H1 (cell line): Measurements from ENCODE around the gene SLC38A10. TPM values are rescaled to one million over a fixed set of nuclear protein-coding genes. Genes with fewer than 3 reads are reported as not detected.

Source experiments
- CTCF ChIA-PET: fragments of 300-600 bp; sonication (Branson Sonifier 250); formaldehyde crosslinking; loops from one replicate; lab custom pipeline; 2021; ENCODE audit not compliant: partially characterized antibody; lab: Charles Lee
- POLR2A ChIA-PET: fragments of 300-600 bp; sonication (Branson Sonifier 250); formaldehyde crosslinking; loops from one replicate; lab custom pipeline; 2021; ENCODE audit warnings: inconsistent platforms; ENCODE audit not compliant: partially characterized antibody; lab: Charles Lee
- DNase-seq, 2 experiments: peaks; one replicate each; pipeline versions ENCODE4 v3.0.0 to v3.0.0-alpha.2; 2010 to 2022; ENCODE audit warnings: low spot score in 2 of 2, low read depth in 1 of 2, mixed read lengths in 1 of 2
- FAIRE-seq: peaks from 2 replicates; lab custom pipeline; 2011; peaks lifted over from hg19 to GRCh38; lab: Jason Lieb, UNC
- H2AFZ ChIP-seq: 2 replicates; pipeline ENCODE4 v1.8.1; 2012; ENCODE audit warnings: low read length, inconsistent platforms
- H2AK5ac ChIP-seq: 2 replicates; pipeline ENCODE4 v1.6.1; 2013; ENCODE audit warnings: low read depth, low read length
- H2BK120ac ChIP-seq: replicated peaks from 2 replicates; pipeline ENCODE3; 2013; ENCODE audit warnings: low read depth, low read length, inconsistent platforms
- H2BK12ac ChIP-seq: 2 replicates; pipeline ENCODE4 v1.6.1; 2013; ENCODE audit warnings: low read depth, low read length
- H2BK15ac ChIP-seq: 2 replicates; pipeline ENCODE4 v1.6.1; 2013; ENCODE audit warnings: low read length
- H2BK20ac ChIP-seq: 2 replicates; pipeline ENCODE4 v1.6.1; 2013; ENCODE audit warnings: low read length
- H2BK5ac ChIP-seq: 2 replicates; pipeline ENCODE4 v1.6.1; 2013; ENCODE audit warnings: low read depth, low read length
- H3K14ac ChIP-seq: 2 replicates; pipeline ENCODE4 v1.6.1; 2013; ENCODE audit warnings: inconsistent platforms; ENCODE audit not compliant: insufficient read length
- H3K18ac ChIP-seq: 2 replicates; pipeline ENCODE4 v1.6.1; 2013; ENCODE audit warnings: low read length; ENCODE audit errors: extremely low read depth
- H3K23ac ChIP-seq: 2 replicates; pipeline ENCODE4 v1.6.1; 2013; ENCODE audit warnings: inconsistent platforms; ENCODE audit not compliant: insufficient read length
- H3K23me2 ChIP-seq: 2 replicates; pipeline ENCODE4 v1.6.1; 2013; ENCODE audit warnings: low read depth, low read length
- H3K27ac ChIP-seq: 2 replicates; pipeline ENCODE4 v1.6.1; 2011; ENCODE audit warnings: low read depth, low read length, inconsistent platforms
- H3K27me3 ChIP-seq, 4 experiments: replicated peaks in 1 of 4; 1 replicate in 1 of 4; 2 replicates in 3 of 4; pipeline versions ENCODE4 v1.6.1 to v1.8.1; 2011 to 2013; ENCODE audit warnings: low read length in 3 of 4, mild to moderate bottlenecking in 3 of 4, inconsistent platforms in 2 of 4, mixed read lengths in 2 of 4, moderate library complexity in 1 of 4; ENCODE audit not compliant: control insufficient read depth in 3 of 4, insufficient read depth in 3 of 4; ENCODE audit errors: extremely low read depth in 1 of 4
- H3K36me3 ChIP-seq, 4 experiments: 2 replicates each; pipeline versions ENCODE4 v1.6.1 to v1.8.1; 2011 to 2013; ENCODE audit warnings: mild to moderate bottlenecking in 4 of 4, low read length in 3 of 4, moderate library complexity in 2 of 4, control low read depth in 1 of 4, inconsistent platforms in 1 of 4; ENCODE audit not compliant: insufficient read depth in 4 of 4, control insufficient read depth in 2 of 4
- H3K4ac ChIP-seq: replicated peaks from 2 replicates; pipeline ENCODE3; 2013; ENCODE audit warnings: low read length, low read depth, mixed read lengths, inconsistent platforms; ENCODE audit not compliant: insufficient read length
- H3K4me1 ChIP-seq, 4 experiments: replicated peaks in 1 of 4; 1 replicate in 1 of 4; 2 replicates in 3 of 4; pipeline versions ENCODE4 v1.6.1 to v1.8.1; 2011 to 2013; ENCODE audit warnings: low read length in 3 of 4, inconsistent platforms in 2 of 4, mixed read lengths in 1 of 4; ENCODE audit not compliant: insufficient read depth in 4 of 4, control insufficient read depth in 3 of 4
- H3K4me2 ChIP-seq, 2 experiments: 2 replicates each; pipeline versions ENCODE4 v1.6.1 to v1.8.1; 2011 to 2013; ENCODE audit warnings: low read depth in 2 of 2, low read length in 2 of 2, control low read depth in 1 of 2, inconsistent platforms in 1 of 2, mild to moderate bottlenecking in 1 of 2; ENCODE audit not compliant: insufficient read depth in 1 of 2
- H3K4me3 ChIP-seq, 4 experiments: fragments of 200-600, 300-600 bp in 1 of 4; sonication (generic), shearing (Covaris generic), sonication (Bioruptor Twin) in 1 of 4; 2 replicates each; pipeline versions ENCODE4 v1.5.1 to v1.8.1; 2011 to 2016; ENCODE audit warnings: low read length in 4 of 4, low read depth in 3 of 4, control low read depth in 2 of 4, inconsistent platforms in 2 of 4, mild to moderate bottlenecking in 2 of 4, mixed read lengths in 1 of 4, moderate library complexity in 1 of 4; ENCODE audit not compliant: insufficient read depth in 2 of 4; ENCODE audit errors: extremely low read depth in 1 of 4
- H3K56ac ChIP-seq: replicated peaks from 2 replicates; pipeline ENCODE3; 2013; ENCODE audit warnings: low read depth, mild to moderate bottlenecking, mixed read lengths, low read length, inconsistent platforms; ENCODE audit not compliant: insufficient read length
- H3K79me1 ChIP-seq: 2 replicates; pipeline ENCODE4 v1.6.1; 2013; ENCODE audit warnings: low read depth, low read length, control low read depth
- H3K79me2 ChIP-seq, 2 experiments: 2 replicates each; pipeline versions ENCODE4 v1.6.1 to v1.8.1; 2012 to 2013; ENCODE audit warnings: low read length in 2 of 2, mild to moderate bottlenecking in 2 of 2, inconsistent platforms in 1 of 2; ENCODE audit not compliant: insufficient read depth in 2 of 2, control insufficient read depth in 1 of 2
- H3K9ac ChIP-seq, 4 experiments: replicated peaks in 1 of 4; 1 replicate in 1 of 4; 2 replicates in 3 of 4; pipeline versions ENCODE4 v1.6.1 to v1.8.1; 2011 to 2013; ENCODE audit warnings: low read depth in 3 of 4, low read length in 3 of 4, control low read depth in 2 of 4, mild to moderate bottlenecking in 2 of 4, moderate library complexity in 2 of 4, inconsistent platforms in 1 of 4; ENCODE audit errors: extremely low read depth in 1 of 4
- H3K9me3 ChIP-seq, 2 experiments: 2 replicates each; pipeline versions ENCODE4 v1.6.1 to v1.8.1; 2012 to 2013; ENCODE audit warnings: mild to moderate bottlenecking in 2 of 2, moderate library complexity in 2 of 2, control low read depth in 1 of 2, inconsistent platforms in 1 of 2, low read depth in 1 of 2, low read length in 1 of 2, mixed read lengths in 1 of 2; ENCODE audit not compliant: insufficient read depth in 2 of 2
- H4K20me1 ChIP-seq, 2 experiments: replicated peaks in 1 of 2; 2 replicates each; pipeline versions ENCODE3 to v1.8.1; 2011 to 2013; ENCODE audit warnings: inconsistent platforms in 2 of 2, low read length in 2 of 2, mild to moderate bottlenecking in 1 of 2; ENCODE audit not compliant: insufficient read depth in 2 of 2, control insufficient read depth in 1 of 2
- H4K5ac ChIP-seq: 2 replicates; pipeline ENCODE4 v1.6.1; 2013; ENCODE audit warnings: low read length, low read depth, mixed read lengths, inconsistent platforms; ENCODE audit not compliant: insufficient read length
- H4K8ac ChIP-seq: 2 replicates; pipeline ENCODE4 v1.8.0; 2013; ENCODE audit warnings: mild to moderate bottlenecking, moderate library complexity, low read length, inconsistent platforms; ENCODE audit not compliant: insufficient read depth; ENCODE audit errors: extremely low read depth
- H4K91ac ChIP-seq: replicated peaks from 2 replicates; pipeline ENCODE3; 2013; ENCODE audit warnings: low read length, mixed read lengths, inconsistent platforms; ENCODE audit not compliant: insufficient read length
- RBBP5 ChIP-seq: IDR thresholded peaks from 2 replicates; pipeline ENCODE4 v1.7.1; 2012; ENCODE audit warnings: low read depth, mild to moderate bottlenecking, inconsistent platforms, low read length, moderate library complexity, borderline replicate concordance
- WGBS, 2 experiments: shearing (Covaris generic) in 1 of 2; methylation state at CpG; one replicate each; pipeline versions ENCODE4 v1.1.6 to v1.1.7; 2013 to 2015; ENCODE audit warnings: low lambda C conversion rate in 2 of 2, mixed read lengths in 2 of 2, inconsistent platforms in 1 of 2, low coverage in 1 of 2, missing lambda C conversion rate in 1 of 2; ENCODE audit not compliant: insufficient replicate concordance in 2 of 2, insufficient coverage in 1 of 2, insufficient read length in 1 of 2; ENCODE audit errors: extremely low coverage in 1 of 2, missing lambda C conversion rate in 1 of 2; 5-methylcytosine and 5-hydroxymethylcytosine counted together
- polyA plus RNA-seq, 7 experiments: library from polyadenylated mRNA; depleted of rRNA in 3 of 7; stranded (reverse) in 5 of 7; unstranded in 2 of 7; fragments of >200 nt in 5 of 7; fragments of 200-250 nt in 2 of 7; gene quantifications; 1 replicate in 5 of 7; 2 replicates in 1 of 7; 4 replicates in 1 of 7; pipeline versions ENCODE4 v1.2.1 to v1.2.3, GENCODE V29; 2011 to 2013; ENCODE audit warnings: missing spikeins in 2 of 7, mixed read lengths in 2 of 7
- total RNA-seq: library from RNA; stranded (reverse); fragmentation: NEBNext Ultra II Directional; extraction: Animal tissue kit (Norgen Biotek cat#: 25700); gene quantifications from 2 replicates; pipeline ENCODE4 v1.2.1, GENCODE V29; 2021

Gene SLC38A10
- total and polyA plus RNA-seq, 2 of the 8 experiments (the other 6 are each of a cell fraction or from before 2014, with no cell fraction given) = 26.4 to 41.0 TPM

- Histone ChIP-seq H2BK15ac (peak overlapping the region; percentile 16; the same call in 1 of the 2 replicates), H4K20me1 (no peaks in the 10 kb centered on the region), H3K18ac (no peak overlapping the region), H4K5ac (no peak overlapping the region), H3K4me3 (no peak overlapping the region), H3K36me3 (no peaks in the 10 kb centered on the region), H3K27me3 (no peaks in the 10 kb centered on the region), H3K14ac (no peak overlapping the region), H3K79me2 (no peaks in the 10 kb centered on the region), H4K8ac (no peak overlapping the region), H2BK12ac (no peak overlapping the region), H3K4me2 (no peak overlapping the region), H3K79me1 (no peaks in the 10 kb centered on the region), H4K91ac (peak overlapping the region; percentile 65), H3K9me3 (no peaks in the 10 kb centered on the region), H3K4me1 (peaks cover 0 to 19% (median 14%) of the 10 kb centered on the region in 4 experiments; a peak in 6 of 7 replicates), H2AFZ (no peak overlapping the region), H2BK5ac (no peak overlapping the region), H3K27ac (no peak overlapping the region), H2BK120ac (no peak overlapping the region), H3K4ac (no peak overlapping the region), H3K23ac (no peak overlapping the region), H2AK5ac (no peak overlapping the region), H3K23me2 (no peaks in the 10 kb centered on the region; the same call in 1 of the 2 replicates), H3K56ac (no peak overlapping the region), H2BK20ac (no peak overlapping the region), H3K9ac (no peak overlapping the region)
- POLR2A ChIA-PET = interaction anchor here (1.0 to 2.0 kb wide), 3 partner anchors 9 to 201 kb away, joined by 3 to 4 read pairs (median 3); no protein-coding TSS in a partner anchor
- TF ChIP-seq RBBP5 = no peak
- WGBS, 2 experiments = 86% methylated on average over 20 of the region's 21 CpGs; no CpG with 5 or more reads in 1 of the 2 experiments
- DNase-seq (no peak), FAIRE-seq (no peak)
- CTCF ChIA-PET = interaction anchor here (0.8 to 10.3 kb wide), 10 partner anchors 7 to 62 kb away, joined by 3 to 80 read pairs (median 4); no protein-coding TSS in a partner anchor
These were observed 19.4 kb upstream of the SLC38A10 start for GRCh38 chr17:81314398-81315081.
